Testis (tissue), 2 donors: ENCODE measurements around the gene RCHY1.

ENCODE experiments used
- POLR2A ChIP-seq: fragments of 450-650 bp; IDR thresholded peaks from one replicate; pipeline ENCODE4 v1.6.1; 2017; ENCODE audit warnings: antibody characterized with exemption, mild to moderate bottlenecking, moderate library complexity
- TF ChIP-seq, protein P1 (sequence below), 3 experiments: fragments of 450-650 bp in 2 of 3; fragments of 200-600 bp in 1 of 3; sonication (generic) in 1 of 3; IDR thresholded peaks; one replicate each; pipeline ENCODE4 v1.5.1; 2016 to 2019; ENCODE audit warnings: antibody characterized with exemption in 3 of 3, mild to moderate bottlenecking in 2 of 3, moderate library complexity in 1 of 3

- no peak for TF ChIP-seq POLR2A
- TF ChIP-seq, protein P1, sequence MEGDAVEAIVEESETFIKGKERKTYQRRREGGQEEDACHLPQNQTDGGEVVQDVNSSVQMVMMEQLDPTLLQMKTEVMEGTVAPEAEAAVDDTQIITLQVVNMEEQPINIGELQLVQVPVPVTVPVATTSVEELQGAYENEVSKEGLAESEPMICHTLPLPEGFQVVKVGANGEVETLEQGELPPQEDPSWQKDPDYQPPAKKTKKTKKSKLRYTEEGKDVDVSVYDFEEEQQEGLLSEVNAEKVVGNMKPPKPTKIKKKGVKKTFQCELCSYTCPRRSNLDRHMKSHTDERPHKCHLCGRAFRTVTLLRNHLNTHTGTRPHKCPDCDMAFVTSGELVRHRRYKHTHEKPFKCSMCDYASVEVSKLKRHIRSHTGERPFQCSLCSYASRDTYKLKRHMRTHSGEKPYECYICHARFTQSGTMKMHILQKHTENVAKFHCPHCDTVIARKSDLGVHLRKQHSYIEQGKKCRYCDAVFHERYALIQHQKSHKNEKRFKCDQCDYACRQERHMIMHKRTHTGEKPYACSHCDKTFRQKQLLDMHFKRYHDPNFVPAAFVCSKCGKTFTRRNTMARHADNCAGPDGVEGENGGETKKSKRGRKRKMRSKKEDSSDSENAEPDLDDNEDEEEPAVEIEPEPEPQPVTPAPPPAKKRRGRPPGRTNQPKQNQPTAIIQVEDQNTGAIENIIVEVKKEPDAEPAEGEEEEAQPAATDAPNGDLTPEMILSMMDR (IDR thresholded peaks at IDR 0.05): no peak
Measured at GRCh38 chr4:75514131-75514948, at the start of gene RCHY1, which contains the start of gene THAP6.
